Astrocyte (in vitro differentiated cells and primary cell): ENCODE results near the gene VAV1.

ENCODE experiments used
- EZH2 ChIP-seq: IDR thresholded peaks from 2 replicates; pipeline ENCODE4 v1.6.1; 2012; ENCODE audit warnings: mild to moderate bottlenecking, low read length, inconsistent platforms; ENCODE audit not compliant: insufficient read depth
- TF ChIP-seq, protein P1 (sequence below): IDR thresholded peaks from 2 replicates; pipeline ENCODE4 v1.5.1; 2011; ENCODE audit warnings: low read depth, mild to moderate bottlenecking, inconsistent platforms, low read length, moderate library complexity; ENCODE audit not compliant: insufficient read depth

- TF ChIP-seq, protein P1, sequence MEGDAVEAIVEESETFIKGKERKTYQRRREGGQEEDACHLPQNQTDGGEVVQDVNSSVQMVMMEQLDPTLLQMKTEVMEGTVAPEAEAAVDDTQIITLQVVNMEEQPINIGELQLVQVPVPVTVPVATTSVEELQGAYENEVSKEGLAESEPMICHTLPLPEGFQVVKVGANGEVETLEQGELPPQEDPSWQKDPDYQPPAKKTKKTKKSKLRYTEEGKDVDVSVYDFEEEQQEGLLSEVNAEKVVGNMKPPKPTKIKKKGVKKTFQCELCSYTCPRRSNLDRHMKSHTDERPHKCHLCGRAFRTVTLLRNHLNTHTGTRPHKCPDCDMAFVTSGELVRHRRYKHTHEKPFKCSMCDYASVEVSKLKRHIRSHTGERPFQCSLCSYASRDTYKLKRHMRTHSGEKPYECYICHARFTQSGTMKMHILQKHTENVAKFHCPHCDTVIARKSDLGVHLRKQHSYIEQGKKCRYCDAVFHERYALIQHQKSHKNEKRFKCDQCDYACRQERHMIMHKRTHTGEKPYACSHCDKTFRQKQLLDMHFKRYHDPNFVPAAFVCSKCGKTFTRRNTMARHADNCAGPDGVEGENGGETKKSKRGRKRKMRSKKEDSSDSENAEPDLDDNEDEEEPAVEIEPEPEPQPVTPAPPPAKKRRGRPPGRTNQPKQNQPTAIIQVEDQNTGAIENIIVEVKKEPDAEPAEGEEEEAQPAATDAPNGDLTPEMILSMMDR: no peak
- TF ChIP-seq EZH2: no peak
Measured at GRCh38 chr19:6861683-6862286, 89.3 kb downstream of the VAV1 start.
